Activated gamma-delta T cell treated with anti-CD3 and anti-CD28 coated beads, Interleukin-2, amount 50 U/mL, for 16 hours (primary cell): Measurements from ENCODE around the gene WDR20.
A peak's percentile ranks its signal among the peaks of the same experiment; 100 is the strongest.
"Not testable (repeated sequence)": the region's sequence is repeated elsewhere in the genome, so short reads cannot be mapped to it uniquely, and the experiment has no call there.

Experiments used
- DNase-seq: peaks from one replicate; pipeline ENCODE4 v3.0.0-alpha.2; 2020; ENCODE audit warnings: low read depth

The WDR20 gene

GRCh38 chr14:102131741-102132140 lies 8.0 kb upstream of the WDR20 start:
- no peak for DNase-seq

GRCh38 chr14:102134021-102134420 lies 5.7 kb upstream of the WDR20 start:
- not testable (repeated sequence) for DNase-seq

- DNase-seq, result not testable (repeated sequence)
Measured at GRCh38 chr14:102134719-102135118, 5.0 kb upstream of the WDR20 start.

DNA sequence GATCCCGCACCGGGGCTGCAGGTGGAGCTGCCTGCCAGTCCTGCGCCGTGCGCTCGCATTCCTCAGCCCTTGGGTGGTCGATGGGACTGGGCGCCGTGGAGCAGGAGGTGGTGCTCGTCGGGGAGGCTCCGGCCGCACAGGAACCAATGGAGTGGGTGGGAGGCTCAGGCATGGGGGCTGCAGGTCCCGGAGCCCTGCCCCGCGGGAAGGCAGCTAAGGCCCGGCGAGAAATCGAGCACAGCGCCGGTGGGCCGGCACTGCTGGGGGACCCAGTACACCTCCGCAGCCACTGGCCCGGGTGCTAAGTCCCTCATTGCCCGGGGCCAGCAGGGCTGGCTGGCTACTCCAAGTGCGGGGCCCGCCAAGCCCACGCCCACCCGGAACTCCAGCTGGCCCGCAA lies 4.2 kb upstream of the WDR20 start:
- DNase-seq, result not testable (repeated sequence)

DNA sequence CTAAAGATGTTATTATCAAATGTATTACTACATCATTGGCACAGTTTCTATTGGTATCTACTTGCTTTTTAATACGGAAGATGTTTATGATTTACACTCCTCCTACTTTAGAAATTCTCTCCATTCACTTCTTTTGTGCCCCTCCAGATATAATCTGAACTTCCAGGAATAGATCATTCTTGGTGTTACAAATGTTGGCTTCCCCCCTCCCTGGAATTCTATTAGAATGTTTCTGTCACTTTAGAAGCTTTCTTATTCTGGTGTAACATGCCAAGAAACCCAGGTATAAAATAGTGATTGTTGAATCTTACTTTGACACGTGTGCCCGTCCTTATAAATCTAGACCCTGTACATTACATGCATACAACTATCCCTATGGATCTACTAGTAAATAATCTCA lies 1.2 kb upstream of the WDR20 start:
- no peak for DNase-seq

GRCh38 chr14:102138961-102139285 lies 774 bp upstream of the WDR20 start:
- no peak for DNase-seq

DNA sequence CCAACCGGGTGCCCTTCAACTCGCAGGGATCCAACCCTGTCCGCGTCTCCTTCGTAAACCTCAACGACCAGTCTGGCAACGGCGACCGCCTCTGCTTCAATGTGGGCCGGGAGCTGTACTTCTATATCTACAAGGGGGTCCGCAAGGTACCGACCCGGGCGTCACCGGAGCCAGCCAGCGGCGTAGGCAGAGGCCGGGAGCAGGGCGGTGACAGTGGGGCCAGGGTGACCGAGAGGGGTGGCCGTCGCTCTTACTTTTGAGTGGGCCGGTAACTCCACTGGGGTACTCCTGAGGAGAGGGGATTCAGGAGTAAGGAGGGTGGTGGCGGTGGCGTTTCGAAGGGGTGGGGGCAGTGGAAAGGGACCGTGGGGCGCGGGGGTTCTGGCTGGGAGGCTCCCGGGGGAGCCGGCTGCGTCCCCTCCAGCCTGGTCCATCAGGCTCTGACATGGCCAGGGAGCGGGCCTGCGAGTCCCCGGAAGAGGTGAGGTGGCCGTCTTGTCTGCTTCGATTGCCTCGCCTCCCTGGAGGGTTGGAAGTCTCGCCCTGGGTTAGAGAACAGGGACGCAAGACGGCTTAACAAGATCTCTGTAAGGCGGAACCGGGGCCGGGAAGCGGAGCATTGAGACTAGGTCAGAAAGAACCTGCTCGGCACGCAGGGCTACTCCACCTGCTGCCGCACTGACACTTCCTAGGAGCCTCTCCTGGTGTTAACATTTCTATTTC lies 491 bp downstream of the WDR20 start:
- DNase-seq, result peak; percentile 2

- DNase-seq, result no peak
Measured at GRCh38 chr14:102140750-102141145, 1.1 kb downstream of the WDR20 start.

DNA sequence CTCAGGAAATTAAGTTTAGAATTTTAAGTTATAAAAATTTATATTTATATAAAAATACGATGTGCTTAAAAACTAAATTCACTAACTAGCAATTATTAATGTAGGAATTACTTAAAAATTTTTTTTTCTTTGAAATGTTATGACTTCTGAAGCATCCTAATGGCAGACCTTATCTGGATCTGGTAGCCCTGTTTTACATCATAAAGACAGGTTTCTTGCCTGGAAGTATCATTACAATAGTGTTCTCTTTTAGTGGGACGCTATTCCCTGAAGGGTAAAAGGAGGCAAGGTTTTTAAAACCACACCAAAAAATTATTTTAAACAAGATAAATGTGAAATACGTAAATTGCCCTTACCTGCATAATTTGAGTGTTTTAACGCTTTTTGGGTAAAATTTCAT lies 2.1 kb downstream of the WDR20 start:
- no peak for DNase-seq

GRCh38 chr14:102144914-102145313 lies 5.2 kb downstream of the WDR20 start:
- no peak for DNase-seq

DNA sequence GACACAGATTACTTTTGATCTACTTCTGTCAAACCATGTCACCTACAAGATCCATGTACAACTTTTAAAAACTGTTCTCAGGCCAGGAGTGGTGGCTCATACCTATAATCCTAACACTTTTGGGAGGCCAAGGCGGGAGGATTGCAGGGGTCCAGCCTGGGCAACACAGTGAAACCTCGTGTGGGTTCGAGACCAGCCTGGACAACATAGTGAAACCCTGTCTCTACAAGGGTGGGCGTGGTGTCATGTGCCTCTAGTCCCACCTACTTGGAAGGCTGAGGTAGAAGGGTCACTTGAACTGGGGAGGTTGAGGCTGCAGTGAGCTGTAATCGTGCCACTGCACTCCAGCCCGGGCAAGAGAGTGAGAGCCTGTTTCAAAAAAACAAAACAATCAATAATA lies 5.7 kb downstream of the WDR20 start:
- no peak for DNase-seq

DNA sequence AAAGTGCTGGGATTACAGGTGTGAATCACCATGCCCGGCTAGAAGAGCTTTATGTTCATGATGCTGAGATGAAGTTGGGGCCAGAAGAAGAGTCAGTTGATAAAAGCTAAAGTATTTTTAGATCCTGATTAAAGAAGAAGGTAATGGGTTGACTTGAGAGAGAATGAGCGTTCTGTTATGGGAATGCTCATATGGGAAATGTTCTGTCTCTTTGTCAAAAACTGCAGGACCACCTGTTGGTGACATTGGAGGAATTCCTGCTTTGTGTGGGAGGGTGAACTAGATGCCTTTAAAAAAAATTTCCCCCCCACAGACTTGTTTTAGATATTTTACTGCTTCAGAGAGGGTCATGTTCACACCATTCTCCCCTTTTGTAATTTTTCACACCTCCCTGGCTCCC lies 6.7 kb downstream of the WDR20 start:
- no peak for DNase-seq

- DNase-seq, result no peak
Measured at GRCh38 chr14:102150083-102150482, 10.4 kb downstream of the WDR20 start.

- DNase-seq, result no peak
Measured at GRCh38 chr14:102150744-102151143, 11.0 kb downstream of the WDR20 start.

DNA sequence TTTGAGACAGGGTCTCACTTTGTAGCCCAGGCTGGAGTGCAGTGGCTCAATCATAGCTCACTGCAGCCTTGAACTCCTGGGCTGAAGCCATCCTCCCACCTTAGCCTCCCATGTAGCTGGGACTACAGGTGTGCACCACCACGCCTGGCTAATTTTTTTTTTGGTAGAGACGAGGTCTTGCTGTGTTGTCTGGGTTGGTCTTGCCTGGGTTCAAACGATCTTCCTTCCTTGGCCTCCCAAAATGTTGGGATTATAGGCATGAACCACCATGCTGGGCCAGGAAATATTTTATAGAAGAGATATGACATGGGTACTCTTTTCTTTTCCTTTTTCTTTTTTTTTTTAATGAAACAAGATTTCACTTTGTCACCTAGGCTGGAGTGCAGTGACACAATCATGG lies 11.7 kb downstream of the WDR20 start:
- not testable (repeated sequence) for DNase-seq

DNA sequence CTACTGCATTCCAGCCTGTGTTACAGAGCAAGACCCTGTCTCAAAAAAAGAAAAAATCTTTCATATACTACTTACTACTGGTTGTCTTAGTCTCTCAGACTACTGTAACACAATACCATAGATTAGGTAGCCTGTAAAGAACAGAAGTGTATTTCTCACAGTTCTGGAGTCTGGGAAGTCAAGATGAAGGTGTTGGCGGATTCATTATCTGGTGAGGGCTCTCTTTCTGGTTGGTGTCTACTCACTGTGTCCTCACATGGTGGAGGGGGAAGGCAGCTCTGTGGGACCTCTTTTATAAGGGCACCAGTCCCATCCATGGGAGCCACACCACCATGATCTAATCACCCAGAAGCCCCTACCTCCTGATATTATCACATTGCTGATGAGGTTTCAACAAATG lies 14.4 kb downstream of the WDR20 start:
- no peak for DNase-seq

DNA sequence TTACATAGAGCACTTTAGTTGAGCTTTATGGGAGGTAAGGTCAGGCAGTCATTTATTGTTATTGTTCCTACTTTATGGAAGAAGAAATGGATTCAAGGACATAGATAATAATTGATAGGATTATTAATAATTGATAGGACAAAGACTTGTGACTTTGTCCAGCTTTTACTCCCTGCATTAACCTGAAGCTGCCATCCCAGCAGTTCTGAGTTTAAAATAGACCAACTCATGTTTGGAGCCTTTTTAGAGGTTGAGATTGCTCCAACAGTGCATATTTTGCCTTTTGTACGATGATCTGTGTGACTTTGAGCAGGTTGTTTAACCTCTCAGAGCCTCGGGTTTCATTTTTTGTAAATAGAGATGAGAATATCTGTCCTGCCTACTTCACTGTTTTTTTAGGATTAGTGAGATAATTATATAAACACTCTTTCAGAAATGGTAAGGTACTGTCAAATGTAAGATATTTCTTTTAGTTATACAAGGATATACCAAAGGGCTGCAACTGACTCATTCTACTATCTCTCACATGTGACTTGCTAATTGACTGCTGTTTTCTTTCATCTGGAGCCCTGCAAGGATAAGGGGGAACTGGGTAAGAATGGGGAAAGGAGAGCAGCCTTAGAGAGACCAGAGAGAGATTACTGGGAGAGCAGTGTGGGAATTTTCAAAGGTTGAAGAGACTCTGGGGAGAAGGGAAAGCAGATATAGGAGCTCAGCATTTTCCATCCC lies 15.3 kb downstream of the WDR20 start:
- no peak for DNase-seq

DNA sequence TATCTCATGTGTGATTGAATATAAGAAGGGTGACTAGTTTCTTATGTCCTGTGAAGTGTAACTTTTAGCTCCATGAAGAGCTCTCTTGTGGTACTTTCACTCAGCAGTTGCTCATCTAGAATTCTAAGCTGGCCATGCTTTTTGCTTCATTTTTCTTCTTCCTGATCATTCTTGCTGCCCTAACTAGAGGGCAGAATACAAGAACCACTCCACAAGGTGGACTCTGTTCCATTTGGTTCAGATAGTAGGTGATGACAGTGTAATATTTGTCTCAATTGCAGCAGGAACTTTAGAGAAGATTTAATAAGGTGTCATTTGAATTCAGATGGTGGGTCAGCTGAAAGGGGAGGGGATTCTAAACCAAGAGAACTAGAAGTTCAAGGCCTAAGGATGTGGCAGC lies 17.6 kb downstream of the WDR20 start:
- no peak for DNase-seq

DNA sequence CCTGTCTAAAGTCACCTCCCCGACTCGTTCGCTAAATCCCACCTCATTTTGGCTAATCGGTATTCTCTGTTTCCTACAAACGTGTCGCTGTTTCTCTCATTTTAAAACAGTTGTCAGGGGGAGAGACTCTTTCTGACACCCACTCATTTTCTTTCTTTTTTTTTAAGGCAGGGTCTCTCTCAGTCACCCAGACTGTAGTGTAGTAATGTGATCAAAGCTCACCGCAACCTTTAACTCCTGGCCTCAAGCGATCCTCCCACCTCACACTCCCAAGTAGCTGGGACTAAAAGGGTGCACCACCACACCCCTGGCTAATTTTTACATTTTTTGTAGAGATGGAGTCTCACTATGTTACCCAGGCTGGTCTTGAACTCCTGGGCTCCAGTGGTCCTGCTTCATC lies 19.1 kb downstream of the WDR20 start:
- no peak for DNase-seq

- no peak for DNase-seq
Measured at GRCh38 chr14:102159841-102160240, 20.1 kb downstream of the WDR20 start.

GRCh38 chr14:102162487-102162886 lies 22.8 kb downstream of the WDR20 start:
- no peak for DNase-seq

GRCh38 chr14:102164241-102164641 lies 24.5 kb downstream of the WDR20 start:
- no peak for DNase-seq

DNA sequence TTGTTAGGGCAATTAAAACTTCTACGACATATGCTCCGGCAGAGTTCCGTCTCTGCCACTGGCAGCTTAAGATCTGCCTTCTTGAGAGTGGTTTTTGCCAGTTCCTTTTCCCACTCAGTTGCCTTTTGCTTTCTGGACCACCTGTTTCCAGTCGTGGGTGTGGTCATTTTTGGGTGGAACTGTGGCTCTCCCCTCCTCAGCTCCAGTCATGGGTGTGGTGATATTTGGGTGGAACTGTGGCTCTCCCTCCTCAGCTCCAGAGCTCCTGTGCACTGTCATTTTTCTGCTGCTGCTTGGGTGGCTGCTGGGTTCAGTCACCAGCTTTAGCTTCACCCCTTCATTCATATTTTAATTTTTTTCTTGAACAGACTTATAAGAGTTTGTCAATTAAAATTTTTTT lies 25.3 kb downstream of the WDR20 start:
- no peak for DNase-seq

- DNase-seq, result no peak
Measured at GRCh38 chr14:102170061-102170460, 30.4 kb downstream of the WDR20 start.
